ENCODE measurements around the gene USP31. TPM values are rescaled to one million over a fixed set of nuclear protein-coding genes. Genes with fewer than 3 reads are reported as not detected.

Gene USP31
- total and polyA plus RNA-seq, 2 of the 8 experiments (the other 6 are each of a cell fraction or from before 2014, with no cell fraction given) = 6.7 to 19.0 TPM

GRCh38 chr16:23187341-23187740 is 38.1 kb upstream of the USP31 start:
- Histone ChIP-seq H3K79me2 (ENCODE audit: control insufficient read depth in 1 of 2, insufficient read depth in 2 of 2, low read length in 2 of 2) (no peaks in the 10 kb centered on the region), H3K27me3 (replicated peaks in 1 of 4; ENCODE audit: control insufficient read depth in 3 of 4, extremely low read depth in 1 of 4, insufficient read depth in 3 of 4, low read length in 3 of 4) (peaks cover 7 to 23% (median 16%) of the 10 kb centered on the region in 4 experiments), H3K9me3 (ENCODE audit: insufficient read depth in 2 of 2, low read depth in 1 of 2, low read length in 1 of 2) (no peaks in the 10 kb centered on the region), H3K14ac (ENCODE audit: insufficient read length) (no peak overlapping the region), H3K4ac (replicated peaks; ENCODE audit: insufficient read length, low read depth, low read length) (no peak overlapping the region), H2BK12ac (ENCODE audit: low read depth, low read length) (no peak overlapping the region), H3K79me1 (ENCODE audit: low read depth, low read length) (no peaks in the 10 kb centered on the region), H3K56ac (replicated peaks; ENCODE audit: insufficient read length, low read depth, low read length) (no peak overlapping the region), H4K8ac (ENCODE audit: extremely low read depth, insufficient read depth, low read length) (peak overlapping the region; percentile 17; the same call in 1 of the 2 replicates), H3K27ac (ENCODE audit: low read depth, low read length) (no peak overlapping the region), H2BK120ac (replicated peaks; ENCODE audit: low read depth, low read length) (no peak overlapping the region), H2BK20ac (ENCODE audit: low read length) (no peak overlapping the region), H3K9ac (replicated peaks in 1 of 4; ENCODE audit: extremely low read depth in 1 of 4, low read depth in 3 of 4, low read length in 3 of 4) (no peak overlapping the region), H4K91ac (replicated peaks; ENCODE audit: insufficient read length, low read length) (no peak overlapping the region), H3K4me1 (replicated peaks in 1 of 4; ENCODE audit: control insufficient read depth in 3 of 4, insufficient read depth in 4 of 4, low read length in 3 of 4) (peaks cover 0 to 8% (median 4%) of the 10 kb centered on the region in 4 experiments; a peak in 3 of 7 replicates), H3K36me3 (ENCODE audit: control insufficient read depth in 2 of 4, insufficient read depth in 4 of 4, low read length in 3 of 4) (no peaks in the 10 kb centered on the region; a peak in 1 of 8 replicates), H3K23me2 (ENCODE audit: low read depth, low read length) (peaks cover 8% of the 10 kb centered on the region; the same call in 1 of the 2 replicates), H3K23ac (ENCODE audit: insufficient read length) (no peak overlapping the region), H4K5ac (ENCODE audit: insufficient read length, low read depth, low read length) (no peak overlapping the region), H2BK5ac (ENCODE audit: low read depth, low read length) (no peak overlapping the region), H2AFZ (ENCODE audit: low read length) (no peak overlapping the region), H4K20me1 (replicated peaks in 1 of 2; ENCODE audit: control insufficient read depth in 1 of 2, insufficient read depth in 2 of 2, low read length in 2 of 2) (no peaks in the 10 kb centered on the region), H2BK15ac (ENCODE audit: low read length) (no peak overlapping the region), H3K18ac (ENCODE audit: extremely low read depth, low read length) (no peak overlapping the region), H2AK5ac (ENCODE audit: low read depth, low read length) (no peak overlapping the region), H3K4me3 (ENCODE audit: extremely low read depth in 1 of 4, insufficient read depth in 2 of 4, low read depth in 3 of 4, low read length in 4 of 4) (no peak overlapping the region), H3K4me2 (ENCODE audit: insufficient read depth in 1 of 2, low read depth in 2 of 2, low read length in 2 of 2) (no peak overlapping the region)
- FAIRE-seq = no peak
- DNase-seq (ENCODE audit: low read depth in 1 of 2, low spot score in 2 of 2) = no peak
- WGBS, 2 experiments (ENCODE audit: extremely low coverage in 1 of 2, insufficient coverage in 1 of 2, insufficient read length in 1 of 2, insufficient replicate concordance in 2 of 2, low coverage in 1 of 2, low lambda C conversion rate in 2 of 2, missing lambda C conversion rate in 1 of 2) = 78% methylated on average over 3 of the region's 3 CpGs; no CpG with 5 or more reads in 1 of the 2 experiments
- POLR2A ChIA-PET (ENCODE audit: partially characterized antibody) = no interaction called here
- CTCF ChIA-PET (ENCODE audit: partially characterized antibody) = interaction anchor here (0.6 to 14.8 kb wide), 8 partner anchors 22 to 247 kb away, joined by 3 to 178 read pairs (median 4); no protein-coding TSS in a partner anchor
- TF ChIP-seq ZNF274 (IDR thresholded peaks at IDR 0.05; ENCODE audit: borderline replicate concordance, extremely low read depth, low read length) = no peak
- TF ChIP-seq BCL11A (IDR thresholded peaks at IDR 0.05; ENCODE audit: low read depth in 2 of 2, low read length in 2 of 2) = no peak
- TF ChIP-seq PHF8 (conservative IDR thresholded peaks at IDR 0.05; ENCODE audit: low read depth, low read length) = no peak
- no peak for TF ChIP-seq SRF (IDR thresholded peaks at IDR 0.05; ENCODE audit: low read depth, low read length)
- no peak for TF ChIP-seq SIN3A (conservative IDR thresholded peaks at IDR 0.05 in 1 of 2, IDR thresholded peaks at IDR 0.05 in 1 of 2; ENCODE audit: low read depth in 1 of 2, low read length in 2 of 2)
- TF ChIP-seq YY1 (IDR thresholded peaks at IDR 0.05; ENCODE audit: low read depth, low read length) = no peak
- TF ChIP-seq EZH2 (IDR thresholded peaks at IDR 0.05; ENCODE audit: low read depth, low read length, severe bottlenecking) = no peak
- no peak for TF ChIP-seq KDM4A (IDR thresholded peaks at IDR 0.05; ENCODE audit: low read depth, low read length, severe bottlenecking)
- no peak for TF ChIP-seq USF2 (IDR thresholded peaks at IDR 0.05; ENCODE audit: low read length)
- TF ChIP-seq HDAC2 (IDR thresholded peaks at IDR 0.05; ENCODE audit: borderline replicate concordance in 1 of 2, low read depth in 2 of 2, low read length in 2 of 2) = no peak
- TF ChIP-seq MAX (IDR thresholded peaks at IDR 0.05) = no peak
- TF ChIP-seq SIRT6 (IDR thresholded peaks at IDR 0.05; ENCODE audit: low read length) = no peak
